ENCODE measurements around the gene FOXO1.

The FOXO1 gene

DNA sequence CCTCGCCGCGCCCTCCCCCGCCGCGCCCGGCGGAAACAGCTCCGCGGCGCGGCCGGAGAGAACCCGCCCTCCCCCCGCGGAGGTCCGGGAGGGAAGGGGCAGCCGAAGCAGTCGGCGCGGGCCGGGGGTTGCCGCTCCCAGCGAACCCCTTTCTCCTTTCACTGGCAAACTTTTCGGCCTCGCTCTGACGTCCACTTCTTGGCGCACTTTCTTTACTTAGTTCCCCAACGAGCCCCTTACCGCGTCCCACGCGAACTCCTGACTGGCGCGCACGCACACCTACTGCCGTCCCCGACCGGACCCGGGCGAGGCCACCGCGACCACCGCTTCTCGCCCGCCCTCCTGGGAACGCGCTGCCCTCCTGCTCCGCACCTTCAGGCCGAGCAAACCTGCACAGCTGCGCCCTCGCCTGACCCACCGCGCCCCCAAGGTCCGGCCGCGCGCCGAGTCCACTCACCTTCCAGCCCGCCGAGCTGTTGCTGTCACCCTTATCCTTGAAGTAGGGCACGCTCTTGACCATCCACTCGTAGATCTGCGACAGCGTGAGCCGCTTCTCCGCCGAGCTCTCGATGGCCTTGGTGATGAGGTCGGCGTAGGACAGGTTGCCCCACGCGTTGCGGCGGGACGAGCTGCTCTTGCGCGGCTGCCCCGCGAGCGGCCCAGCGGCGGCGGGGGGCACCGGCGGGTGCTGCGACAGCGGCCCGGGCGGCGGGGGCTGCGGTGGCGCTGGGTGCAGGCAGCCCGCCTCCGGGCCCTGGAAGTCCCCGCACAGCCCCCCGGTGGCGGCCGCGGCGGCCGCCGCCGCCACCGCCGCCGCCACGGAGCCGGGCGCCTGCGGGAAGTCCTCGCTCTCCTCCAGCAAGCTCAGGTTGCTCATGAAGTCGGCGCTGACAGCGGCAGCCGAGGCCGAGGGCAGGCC lies 1.1 kb downstream of the FOXO1 start:
- peak in 2 of 3 experiments; percentile 25 to 33 for DNase-seq (ENCODE audit: low read depth in 3 of 3)

GRCh38 chr13:40664350-40665125 lies 1.9 kb downstream of the FOXO1 start:
- peak; percentile 45 to 55 (median 50) for DNase-seq (ENCODE audit: low read depth in 3 of 3)

- peak in 1 of 3 experiments; percentile 44 for DNase-seq (ENCODE audit: low read depth in 3 of 3)
Measured at GRCh38 chr13:40664100-40664349, 2.4 kb downstream of the FOXO1 start.

- no peak for DNase-seq (ENCODE audit: low read depth in 3 of 3)
Measured at GRCh38 chr13:40662866-40663265, 3.6 kb downstream of the FOXO1 start.

DNA sequence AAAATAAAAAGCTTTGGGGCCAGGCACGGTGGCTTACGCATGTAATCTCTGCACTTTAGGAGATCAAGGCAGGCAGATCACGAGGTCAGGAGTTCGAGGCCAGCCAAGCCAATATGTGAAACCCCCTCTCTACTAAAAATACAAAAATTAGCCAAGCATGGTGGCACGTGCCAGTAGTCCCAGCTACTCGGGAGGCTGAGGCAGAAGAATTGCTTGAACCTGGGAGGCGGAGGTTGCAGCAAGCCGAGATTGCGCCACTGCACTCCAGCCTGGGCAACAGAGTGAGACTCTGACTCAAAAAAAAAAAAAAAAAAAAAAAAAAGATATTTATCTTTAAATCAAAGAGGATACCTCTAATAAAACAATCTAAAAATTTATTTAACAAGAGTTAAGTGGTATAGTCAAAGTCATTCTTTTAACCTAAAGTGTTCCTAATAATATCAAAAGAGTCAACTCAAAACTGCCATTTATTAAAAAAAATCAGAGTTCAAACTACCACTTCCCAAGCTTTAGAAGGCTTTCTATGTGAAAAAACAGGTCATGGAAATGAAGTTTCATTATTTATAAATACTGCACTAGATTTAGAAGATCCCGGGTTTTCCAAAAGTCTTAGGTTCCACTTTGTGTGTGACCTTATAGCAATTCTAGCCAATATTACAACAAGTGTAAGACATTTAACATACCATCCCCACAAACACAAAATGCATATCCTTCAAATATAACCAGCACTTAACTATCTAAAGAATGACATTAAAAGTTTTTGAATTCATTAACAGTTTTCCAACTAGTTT lies 4.4 kb downstream of the FOXO1 start:
- no peak for DNase-seq (ENCODE audit: low read depth in 3 of 3)

DNA sequence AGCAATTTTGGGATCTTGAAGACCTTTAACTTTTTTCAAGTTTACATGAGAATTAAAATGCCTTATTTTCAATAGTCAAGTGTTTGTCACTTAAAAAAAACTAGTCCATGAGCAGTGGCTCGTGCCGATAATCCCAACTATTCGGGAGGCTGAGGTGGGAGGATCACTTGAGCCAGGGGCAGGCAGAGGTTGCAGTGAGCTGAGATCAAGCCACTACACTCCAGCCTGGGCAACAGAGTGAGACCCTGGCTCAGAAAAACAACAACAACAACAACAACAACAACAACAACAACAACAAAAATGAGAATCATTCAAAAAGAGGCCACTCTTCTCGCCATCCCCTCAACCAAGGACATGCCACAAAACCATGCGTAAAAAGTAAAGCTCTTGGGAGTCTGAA lies 5.7 kb downstream of the FOXO1 start:
- no peak for DNase-seq (ENCODE audit: low read depth in 3 of 3)

DNA sequence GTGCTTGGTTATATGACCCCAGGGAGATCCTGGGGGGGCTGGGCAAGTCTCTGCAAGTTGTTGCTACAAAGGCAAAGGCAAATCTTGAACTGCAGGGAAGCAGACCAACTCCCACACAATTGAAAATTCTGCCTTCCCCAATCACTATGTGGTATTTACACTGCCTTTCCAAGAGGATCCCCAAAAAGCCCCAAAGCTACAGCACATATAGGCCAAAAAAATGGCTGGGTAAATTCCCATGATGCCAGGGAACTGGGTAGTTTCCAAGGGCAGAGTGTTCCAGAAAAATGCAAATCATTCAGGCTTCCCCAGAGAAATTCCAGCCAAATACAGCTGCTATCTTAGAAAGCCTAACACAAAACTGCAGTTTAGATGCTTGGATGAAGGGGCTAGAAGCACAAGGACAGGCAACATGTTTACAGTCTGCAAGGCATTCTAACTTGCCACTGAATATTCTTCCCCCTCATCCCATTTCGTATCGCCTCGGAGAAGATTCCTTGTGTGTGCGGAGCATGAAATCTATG lies 6.2 kb downstream of the FOXO1 start:
- DNase-seq (ENCODE audit: low read depth in 3 of 3): no peak

GRCh38 chr13:40657951-40658350 lies 8.5 kb downstream of the FOXO1 start:
- DNase-seq (ENCODE audit: low read depth in 3 of 3): no peak

DNA sequence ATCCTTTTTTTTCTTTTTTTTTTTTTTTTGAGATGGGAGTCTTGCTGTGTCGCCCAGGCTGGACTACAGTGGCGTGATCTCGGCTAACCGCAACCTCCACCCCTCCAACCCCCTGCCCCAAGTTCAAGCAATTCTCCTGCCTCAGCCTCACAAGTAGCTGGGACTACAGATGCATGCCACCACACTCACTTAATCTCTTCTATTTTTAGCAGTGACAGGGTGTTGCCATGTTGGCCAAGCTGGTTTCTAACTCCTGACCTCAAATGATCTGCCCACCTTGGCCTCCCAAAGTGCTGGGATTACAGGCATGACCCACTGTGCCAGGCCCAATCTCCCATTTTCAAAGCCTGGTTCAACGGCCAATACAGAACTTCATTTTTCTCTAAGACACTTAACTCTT lies 9.1 kb downstream of the FOXO1 start:
- no peak for DNase-seq (ENCODE audit: low read depth in 3 of 3)

DNA sequence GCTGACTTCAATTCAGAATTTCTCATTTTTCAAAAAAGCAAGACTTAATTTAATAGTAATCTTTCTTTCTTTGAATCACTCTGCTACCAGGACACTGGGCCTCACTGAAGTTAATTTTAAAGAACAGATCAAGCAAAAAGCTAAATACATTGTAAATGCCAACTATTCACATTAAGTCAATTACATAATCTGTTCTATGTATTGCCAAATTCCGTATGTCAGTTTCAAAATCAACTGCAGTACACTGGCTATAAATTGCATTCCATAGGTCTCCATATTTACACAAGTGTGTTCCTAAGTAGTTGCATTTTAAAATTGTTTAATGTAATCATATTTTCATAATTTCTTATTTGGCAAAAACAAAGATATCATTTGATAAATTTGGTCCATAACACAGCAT lies 10.1 kb downstream of the FOXO1 start:
- DNase-seq (ENCODE audit: low read depth in 3 of 3): no peak

- no peak for DNase-seq (ENCODE audit: low read depth in 3 of 3)
Measured at GRCh38 chr13:40653527-40654318, 12.7 kb downstream of the FOXO1 start.

DNA sequence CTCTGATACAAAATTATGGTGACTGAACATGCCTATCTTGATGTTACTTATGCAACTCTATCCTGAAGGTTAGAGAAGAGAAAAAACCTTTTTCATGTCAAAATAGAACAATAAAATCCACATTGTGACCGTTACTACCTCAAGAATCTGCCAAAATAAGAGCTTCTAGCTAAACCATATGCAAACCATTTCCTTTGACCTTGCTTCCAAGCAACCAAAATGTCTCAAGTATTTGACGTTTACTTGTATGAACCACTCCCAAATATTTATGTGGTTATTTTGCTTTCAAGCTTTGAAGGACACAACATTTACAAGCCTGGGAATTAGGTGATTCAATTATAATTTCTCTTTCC lies 13.9 kb downstream of the FOXO1 start:
- DNase-seq (ENCODE audit: low read depth in 3 of 3): no peak

GRCh38 chr13:40651866-40652587 lies 14.4 kb downstream of the FOXO1 start:
- DNase-seq (ENCODE audit: low read depth in 3 of 3): no peak

- no peak for DNase-seq (ENCODE audit: low read depth in 3 of 3)
Measured at GRCh38 chr13:40648841-40649240, 17.6 kb downstream of the FOXO1 start.

DNA sequence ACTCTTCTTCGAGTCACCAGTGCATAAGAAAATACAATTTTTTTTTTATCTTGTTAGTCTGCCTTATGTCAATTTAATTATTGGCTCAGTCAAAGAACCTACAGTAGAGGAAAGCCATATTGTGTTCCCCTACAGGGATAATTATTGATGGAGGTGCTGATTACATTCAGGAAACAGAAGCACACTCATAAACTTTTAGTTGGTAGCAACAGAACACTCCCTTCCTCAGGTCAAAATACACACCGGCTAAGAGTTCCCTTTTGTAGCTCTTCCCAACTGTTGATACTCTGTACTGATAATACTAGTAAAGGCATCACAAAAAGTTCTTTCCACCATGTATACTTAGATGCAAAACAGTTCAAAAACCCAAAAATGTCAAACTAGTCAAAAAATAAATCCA lies 18.4 kb downstream of the FOXO1 start:
- no peak for DNase-seq (ENCODE audit: low read depth in 3 of 3)

DNA sequence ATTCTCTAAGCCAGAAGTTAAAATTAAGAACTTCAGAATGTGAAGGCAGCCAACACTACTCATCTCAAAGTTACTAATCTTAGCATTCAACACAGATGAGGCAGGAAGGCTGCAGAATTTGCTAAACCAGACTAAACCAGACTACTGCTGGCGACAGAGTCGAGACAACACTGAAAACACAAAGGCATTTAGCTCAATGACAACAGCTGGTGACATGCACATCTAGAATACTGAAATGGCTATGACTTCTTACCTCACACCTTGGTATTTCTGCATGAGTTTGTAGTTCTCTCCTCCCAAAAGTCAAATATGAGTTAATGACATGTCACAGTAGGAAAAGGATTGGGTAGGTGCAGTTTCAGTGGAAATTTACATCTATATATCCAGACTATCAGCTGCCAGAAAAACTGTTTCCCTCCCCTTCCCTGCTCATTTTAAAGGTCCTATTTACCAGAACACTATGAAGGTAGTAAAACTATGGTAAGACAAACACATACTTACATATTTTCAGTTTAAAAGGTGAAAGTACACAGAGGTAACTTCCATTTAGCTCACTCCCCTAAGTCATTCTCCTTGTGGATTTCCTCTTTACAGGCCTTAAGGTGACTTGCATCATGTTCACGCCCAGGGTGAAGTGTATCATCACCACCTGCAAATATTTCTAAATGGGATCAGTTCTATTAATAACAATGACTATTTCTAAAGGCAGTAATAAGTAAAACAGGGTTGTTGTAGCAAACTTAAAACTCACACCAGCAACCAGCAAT lies 21.4 kb downstream of the FOXO1 start:
- DNase-seq (ENCODE audit: low read depth in 3 of 3): no peak

DNA sequence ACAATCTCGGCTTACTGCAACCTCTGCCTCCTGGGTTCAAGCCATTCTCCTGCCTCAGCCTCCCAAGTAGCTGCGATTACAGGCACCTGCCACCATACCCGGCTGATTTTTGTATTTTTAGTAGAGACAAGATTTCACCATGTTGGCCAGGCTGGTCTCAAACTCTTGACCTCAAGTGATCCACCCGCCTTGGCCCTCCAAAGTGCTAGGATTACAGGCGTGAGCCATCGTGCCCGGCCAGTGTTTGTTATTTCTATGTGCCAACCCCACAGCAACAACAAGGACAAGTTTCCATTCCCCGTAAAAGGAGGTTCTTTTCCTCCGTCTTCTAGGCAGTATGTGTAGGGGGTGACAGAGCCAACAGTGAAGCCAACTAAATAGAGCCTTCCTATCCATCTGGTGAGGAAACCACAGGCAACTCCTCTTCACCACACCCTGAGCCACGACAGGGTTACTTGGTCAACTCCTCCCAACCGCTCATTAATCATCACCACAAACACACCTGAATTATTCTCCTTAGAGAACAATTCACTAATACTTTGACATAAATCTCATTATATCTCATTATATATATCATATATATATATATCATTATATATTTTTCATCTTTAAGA lies 25.5 kb downstream of the FOXO1 start:
- DNase-seq (ENCODE audit: low read depth in 3 of 3): no peak

GRCh38 chr13:40640202-40640601 lies 26.2 kb downstream of the FOXO1 start:
- no peak for DNase-seq (ENCODE audit: low read depth in 3 of 3)

- no peak for DNase-seq (ENCODE audit: low read depth in 3 of 3)
Measured at GRCh38 chr13:40639221-40639681, 27.2 kb downstream of the FOXO1 start.

All from stimulated activated CD4-positive, alpha-beta T cell treated with anti-CD3 and anti-CD28 coated beads, TNF-alpha, amount 100 ng/mL, for 4 hours (primary cell).